ENCODE measurements around the gene RLN1.

DNA sequence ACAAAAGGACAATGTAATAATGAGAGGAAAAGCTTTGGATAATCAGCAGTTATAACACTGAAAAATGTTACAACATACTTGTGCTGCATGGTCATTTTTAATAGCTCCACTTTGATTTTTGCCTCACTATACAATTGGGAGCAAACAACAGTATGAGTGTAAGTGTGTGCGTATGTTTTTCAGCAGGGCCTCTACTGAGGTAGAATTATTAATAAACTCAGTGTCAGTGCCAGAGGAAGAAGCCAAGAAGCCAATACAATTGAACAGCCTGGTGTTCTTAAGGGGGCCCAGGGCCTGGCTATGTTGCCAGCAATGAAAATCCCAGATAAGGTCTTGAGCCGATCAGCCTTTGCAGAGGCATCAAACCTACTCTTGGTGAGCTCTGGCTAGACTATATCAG lies 16.1 kb upstream of the RLN1 start:
- TF ChIP-seq EZH2 (IDR thresholded peaks at IDR 0.05; ENCODE audit: borderline replicate concordance) (no peak), EZH2phosphoT487 (IDR thresholded peaks at IDR 0.05; ENCODE audit: low read depth, severe bottlenecking, unreplicated experiment) (no peak)
- TF ChIP-seq, protein P1, sequence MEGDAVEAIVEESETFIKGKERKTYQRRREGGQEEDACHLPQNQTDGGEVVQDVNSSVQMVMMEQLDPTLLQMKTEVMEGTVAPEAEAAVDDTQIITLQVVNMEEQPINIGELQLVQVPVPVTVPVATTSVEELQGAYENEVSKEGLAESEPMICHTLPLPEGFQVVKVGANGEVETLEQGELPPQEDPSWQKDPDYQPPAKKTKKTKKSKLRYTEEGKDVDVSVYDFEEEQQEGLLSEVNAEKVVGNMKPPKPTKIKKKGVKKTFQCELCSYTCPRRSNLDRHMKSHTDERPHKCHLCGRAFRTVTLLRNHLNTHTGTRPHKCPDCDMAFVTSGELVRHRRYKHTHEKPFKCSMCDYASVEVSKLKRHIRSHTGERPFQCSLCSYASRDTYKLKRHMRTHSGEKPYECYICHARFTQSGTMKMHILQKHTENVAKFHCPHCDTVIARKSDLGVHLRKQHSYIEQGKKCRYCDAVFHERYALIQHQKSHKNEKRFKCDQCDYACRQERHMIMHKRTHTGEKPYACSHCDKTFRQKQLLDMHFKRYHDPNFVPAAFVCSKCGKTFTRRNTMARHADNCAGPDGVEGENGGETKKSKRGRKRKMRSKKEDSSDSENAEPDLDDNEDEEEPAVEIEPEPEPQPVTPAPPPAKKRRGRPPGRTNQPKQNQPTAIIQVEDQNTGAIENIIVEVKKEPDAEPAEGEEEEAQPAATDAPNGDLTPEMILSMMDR (IDR thresholded peaks at IDR 0.05; ENCODE audit: poor library complexity), result no peak

Data from hepatocyte (in vitro differentiated cells).